ENCODE measurements around the gene MTHFSD. TPM values are rescaled to one million over a fixed set of nuclear protein-coding genes. Genes with fewer than 3 reads are reported as not detected.
A peak's percentile ranks its signal among the peaks of the same experiment; 100 is the strongest.

The MTHFSD gene, protein sequence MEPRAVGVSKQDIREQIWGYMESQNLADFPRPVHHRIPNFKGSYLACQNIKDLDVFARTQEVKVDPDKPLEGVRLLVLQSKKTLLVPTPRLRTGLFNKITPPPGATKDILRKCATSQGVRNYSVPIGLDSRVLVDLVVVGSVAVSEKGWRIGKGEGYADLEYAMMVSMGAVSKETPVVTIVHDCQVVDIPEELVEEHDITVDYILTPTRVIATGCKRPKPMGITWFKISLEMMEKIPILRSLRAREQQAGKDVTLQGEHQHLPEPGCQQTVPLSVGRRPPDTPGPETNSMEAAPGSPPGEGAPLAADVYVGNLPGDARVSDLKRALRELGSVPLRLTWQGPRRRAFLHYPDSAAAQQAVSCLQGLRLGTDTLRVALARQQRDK
- 25.0 and 39.4 TPM in 2 replicates for polyA plus RNA-seq
- 37.3 and 43.2 TPM in 2 replicates for polyA minus RNA-seq

DNA sequence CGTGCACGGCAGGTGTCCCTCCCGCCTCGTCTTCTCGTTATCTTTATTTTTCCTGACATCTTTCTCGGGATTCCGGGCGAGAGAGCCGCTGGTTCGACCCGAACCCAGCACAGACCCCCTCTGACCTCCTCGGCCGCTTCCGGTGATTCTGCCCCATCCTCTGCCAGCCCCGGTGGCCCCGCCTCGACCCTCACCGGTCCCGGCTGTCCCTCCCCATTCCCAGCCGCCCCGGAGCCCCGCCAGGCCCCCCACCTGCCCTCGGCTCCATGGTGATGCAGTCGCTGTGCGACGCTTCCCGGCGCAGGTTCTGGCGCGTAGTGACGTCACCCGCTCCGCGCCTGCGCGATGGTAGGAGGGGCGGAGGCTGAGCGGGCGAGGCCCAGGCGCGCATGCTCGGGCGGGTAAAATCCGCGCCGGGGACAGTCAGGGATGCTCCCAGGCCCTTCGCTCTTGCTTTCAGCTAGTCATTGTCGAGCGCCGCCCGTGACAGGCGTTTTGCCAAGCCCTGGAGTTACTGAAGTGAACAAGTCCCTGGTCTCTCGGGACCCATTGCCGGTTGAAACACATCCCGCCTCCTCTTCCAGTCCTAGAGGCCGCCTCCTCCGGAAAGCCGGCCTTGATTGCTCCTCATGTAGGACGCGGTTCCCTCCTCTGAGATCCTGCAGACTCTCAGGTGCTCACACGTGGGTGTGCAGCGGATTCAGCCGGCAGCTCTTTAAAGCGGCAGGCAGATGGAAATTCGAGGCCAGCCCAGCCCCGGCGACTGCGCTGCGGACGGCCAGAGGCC lies at the start of gene MTHFSD:
TSS of gene MTHFSD (minus strand) at position 319 of the 787 bp plus-strand sequence. CDS start at position 268, 51 bp downstream.
- no peaks in the 10 kb centered on the region for H3K9me2 ChIP-seq (ENCODE audit: insufficient read depth, low read length)
- peak within 1 kb of the TSS; percentile 85 for H3K27ac ChIP-seq (ENCODE audit: low read length)
- H2AFZ ChIP-seq (ENCODE audit: low read depth, low read length) = peak within 1 kb of the TSS; percentile 92
- TF ChIP-seq POLR2AphosphoS5 (IDR thresholded peaks at IDR 0.05) (peak; percentile 92), TAF1 (IDR thresholded peaks at IDR 0.05; ENCODE audit: low read depth) (no peak), MXI1 (conservative IDR thresholded peaks at IDR 0.05; ENCODE audit: poor library complexity, severe bottlenecking) (peak; percentile 58), RAD21 (conservative IDR thresholded peaks at IDR 0.05) (no peak), EP300 (conservative IDR thresholded peaks at IDR 0.05; ENCODE audit: poor library complexity, severe bottlenecking) (peak; percentile 71), SMC3 (conservative IDR thresholded peaks at IDR 0.05; ENCODE audit: poor library complexity) (peak; percentile 36)
- TF ChIP-seq, protein P1, sequence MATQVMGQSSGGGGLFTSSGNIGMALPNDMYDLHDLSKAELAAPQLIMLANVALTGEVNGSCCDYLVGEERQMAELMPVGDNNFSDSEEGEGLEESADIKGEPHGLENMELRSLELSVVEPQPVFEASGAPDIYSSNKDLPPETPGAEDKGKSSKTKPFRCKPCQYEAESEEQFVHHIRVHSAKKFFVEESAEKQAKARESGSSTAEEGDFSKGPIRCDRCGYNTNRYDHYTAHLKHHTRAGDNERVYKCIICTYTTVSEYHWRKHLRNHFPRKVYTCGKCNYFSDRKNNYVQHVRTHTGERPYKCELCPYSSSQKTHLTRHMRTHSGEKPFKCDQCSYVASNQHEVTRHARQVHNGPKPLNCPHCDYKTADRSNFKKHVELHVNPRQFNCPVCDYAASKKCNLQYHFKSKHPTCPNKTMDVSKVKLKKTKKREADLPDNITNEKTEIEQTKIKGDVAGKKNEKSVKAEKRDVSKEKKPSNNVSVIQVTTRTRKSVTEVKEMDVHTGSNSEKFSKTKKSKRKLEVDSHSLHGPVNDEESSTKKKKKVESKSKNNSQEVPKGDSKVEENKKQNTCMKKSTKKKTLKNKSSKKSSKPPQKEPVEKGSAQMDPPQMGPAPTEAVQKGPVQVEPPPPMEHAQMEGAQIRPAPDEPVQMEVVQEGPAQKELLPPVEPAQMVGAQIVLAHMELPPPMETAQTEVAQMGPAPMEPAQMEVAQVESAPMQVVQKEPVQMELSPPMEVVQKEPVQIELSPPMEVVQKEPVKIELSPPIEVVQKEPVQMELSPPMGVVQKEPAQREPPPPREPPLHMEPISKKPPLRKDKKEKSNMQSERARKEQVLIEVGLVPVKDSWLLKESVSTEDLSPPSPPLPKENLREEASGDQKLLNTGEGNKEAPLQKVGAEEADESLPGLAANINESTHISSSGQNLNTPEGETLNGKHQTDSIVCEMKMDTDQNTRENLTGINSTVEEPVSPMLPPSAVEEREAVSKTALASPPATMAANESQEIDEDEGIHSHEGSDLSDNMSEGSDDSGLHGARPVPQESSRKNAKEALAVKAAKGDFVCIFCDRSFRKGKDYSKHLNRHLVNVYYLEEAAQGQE (IDR thresholded peaks at IDR 0.05; ENCODE audit: borderline replicate concordance) = peak; percentile 49
- H4K20me1 ChIP-seq (ENCODE audit: insufficient read depth) = no peaks in the 10 kb centered on the region
- peak within 1 kb of the TSS; percentile 90 for H3K4me3 ChIP-seq (ENCODE audit: low read length)
- H3K36me3 ChIP-seq (ENCODE audit: insufficient read depth, low read length) = no peaks in the 10 kb centered on the region
- H3K79me2 ChIP-seq (replicated peaks; ENCODE audit: insufficient read depth, low read length) = peaks cover 10% of the 10 kb centered on the region
- H3F3A ChIP-seq (ENCODE audit: insufficient read depth, low read length, poor library complexity, severe bottlenecking) = no peaks in the 10 kb centered on the region
- peak within 1 kb of the TSS; percentile 95 for H3K9ac ChIP-seq (ENCODE audit: low read length)
- H3K4me2 ChIP-seq (ENCODE audit: low read length) = peak within 1 kb of the TSS; percentile 96
- no peaks in the 10 kb centered on the region for H3K27me3 ChIP-seq (ENCODE audit: insufficient read depth, low read depth, low read length)
- H3K9me3 ChIP-seq (ENCODE audit: low read length) = no peaks in the 10 kb centered on the region

DNA sequence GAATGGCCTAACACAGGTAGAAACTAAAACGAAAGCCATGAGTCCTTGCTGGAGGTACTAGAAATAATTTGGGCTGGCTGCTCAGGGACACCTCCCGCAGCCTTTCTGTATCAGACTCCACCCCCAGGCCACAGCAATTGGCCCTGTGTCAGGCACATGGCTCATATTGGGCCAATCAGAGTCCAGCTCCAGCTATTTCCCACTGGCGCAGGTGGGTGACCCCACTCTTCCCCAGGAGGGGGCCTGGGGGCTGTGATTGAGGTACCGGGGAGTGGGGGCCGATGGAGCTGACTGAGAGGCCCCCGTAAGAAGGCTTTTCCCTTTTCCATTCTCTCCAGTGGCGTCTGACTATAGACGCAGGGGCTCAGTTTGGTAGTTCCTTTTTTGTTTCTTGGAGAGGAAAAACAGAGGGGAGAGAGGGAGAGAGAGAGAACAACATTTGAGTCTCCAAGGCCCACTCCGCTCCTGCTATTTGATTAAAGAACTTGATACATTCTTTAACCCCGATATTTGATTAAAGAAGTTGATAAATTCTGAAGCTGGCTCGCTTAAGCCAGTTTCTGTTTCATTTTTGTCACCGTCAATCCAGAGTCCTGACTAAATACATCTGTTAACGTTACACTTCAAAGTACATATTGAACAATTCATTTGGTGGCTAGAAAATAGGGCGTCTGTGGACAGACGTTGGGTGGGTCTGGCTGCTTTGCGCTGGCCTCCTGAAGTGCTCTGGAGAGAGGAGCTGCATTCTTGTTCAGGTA lies 49.6 kb upstream of the MTHFSD start:
- H3K9me2 ChIP-seq (ENCODE audit: insufficient read depth, low read length) = no peaks in the 10 kb centered on the region
- H3F3A ChIP-seq (ENCODE audit: insufficient read depth, low read length, poor library complexity, severe bottlenecking) = no peaks in the 10 kb centered on the region
- H3K4me3 ChIP-seq (ENCODE audit: low read length) = no peak overlapping the region
- TF ChIP-seq, protein P2, sequence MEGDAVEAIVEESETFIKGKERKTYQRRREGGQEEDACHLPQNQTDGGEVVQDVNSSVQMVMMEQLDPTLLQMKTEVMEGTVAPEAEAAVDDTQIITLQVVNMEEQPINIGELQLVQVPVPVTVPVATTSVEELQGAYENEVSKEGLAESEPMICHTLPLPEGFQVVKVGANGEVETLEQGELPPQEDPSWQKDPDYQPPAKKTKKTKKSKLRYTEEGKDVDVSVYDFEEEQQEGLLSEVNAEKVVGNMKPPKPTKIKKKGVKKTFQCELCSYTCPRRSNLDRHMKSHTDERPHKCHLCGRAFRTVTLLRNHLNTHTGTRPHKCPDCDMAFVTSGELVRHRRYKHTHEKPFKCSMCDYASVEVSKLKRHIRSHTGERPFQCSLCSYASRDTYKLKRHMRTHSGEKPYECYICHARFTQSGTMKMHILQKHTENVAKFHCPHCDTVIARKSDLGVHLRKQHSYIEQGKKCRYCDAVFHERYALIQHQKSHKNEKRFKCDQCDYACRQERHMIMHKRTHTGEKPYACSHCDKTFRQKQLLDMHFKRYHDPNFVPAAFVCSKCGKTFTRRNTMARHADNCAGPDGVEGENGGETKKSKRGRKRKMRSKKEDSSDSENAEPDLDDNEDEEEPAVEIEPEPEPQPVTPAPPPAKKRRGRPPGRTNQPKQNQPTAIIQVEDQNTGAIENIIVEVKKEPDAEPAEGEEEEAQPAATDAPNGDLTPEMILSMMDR (IDR thresholded peaks at IDR 0.05; ENCODE audit: poor library complexity, severe bottlenecking) = no peak
- no peak for TF ChIP-seq SMC3 (conservative IDR thresholded peaks at IDR 0.05; ENCODE audit: poor library complexity)
- no peak for TF ChIP-seq TAF1 (IDR thresholded peaks at IDR 0.05; ENCODE audit: low read depth)
- H3K79me2 ChIP-seq (replicated peaks; ENCODE audit: insufficient read depth, low read length) = no peaks in the 10 kb centered on the region
- no peaks in the 10 kb centered on the region for H3K36me3 ChIP-seq (ENCODE audit: insufficient read depth, low read length)
- H3K9me3 ChIP-seq (ENCODE audit: low read length) = no peaks in the 10 kb centered on the region
- no peak overlapping the region for H2AFZ ChIP-seq (ENCODE audit: low read depth, low read length)
- no peaks in the 10 kb centered on the region for H3K27me3 ChIP-seq (ENCODE audit: insufficient read depth, low read depth, low read length)
- H3K9ac ChIP-seq (ENCODE audit: low read length) = no peak overlapping the region
- H4K20me1 ChIP-seq (ENCODE audit: insufficient read depth) = no peaks in the 10 kb centered on the region
- no peak overlapping the region for H3K4me2 ChIP-seq (ENCODE audit: low read length)
- H3K27ac ChIP-seq (ENCODE audit: low read length) = no peak overlapping the region
